ENCODE results near the gene PRRT4.

Gene PRRT4

GRCh38 chr7:128392446-128393327 lies 31.2 kb upstream of the PRRT4 start:
- H2AFZ ChIP-seq (ENCODE audit: low read length): no peak overlapping the region
- no peak overlapping the region for H2BK12ac ChIP-seq (ENCODE audit: low read length)
- H3K23ac ChIP-seq (ENCODE audit: low read depth, low read length, poor library complexity): peak overlapping the region; percentile 39
- no peak overlapping the region for H4K8ac ChIP-seq (ENCODE audit: low read depth, low read length)
- H3K4me2 ChIP-seq (ENCODE audit: insufficient read depth, low read length, poor library complexity, severe bottlenecking): no peak overlapping the region
- H2BK120ac ChIP-seq (ENCODE audit: low read depth, low read length): no peak overlapping the region
- no CpG with 5 or more reads among the region's 18 CpGs for WGBS, 2 donors (ENCODE audit: extremely low coverage in 2 of 2, insufficient read length in 2 of 2, insufficient replicate concordance in 1 of 2)
- DNase-seq (ENCODE audit: low spot score): no peak
- H3K4me1 ChIP-seq (ENCODE audit: control insufficient read depth in 2 of 2, insufficient read depth in 1 of 2, low read depth in 1 of 2, low read length in 2 of 2): peaks cover 19 to 24% of the 10 kb centered on the region in 2 donors
- peak overlapping the region; percentile 35 for H3K9ac ChIP-seq (ENCODE audit: low read depth, low read length, poor library complexity)
- H2BK5ac ChIP-seq (ENCODE audit: low read length): no peak overlapping the region
- no peak overlapping the region for H3K14ac ChIP-seq (ENCODE audit: low read length)
- H2AK5ac ChIP-seq (ENCODE audit: low read depth, low read length): no peak overlapping the region
- no peak overlapping the region for H4K91ac ChIP-seq (ENCODE audit: low read depth, low read length, poor library complexity)
- H3K27me3 ChIP-seq (ENCODE audit: control insufficient read depth in 3 of 3, insufficient read depth in 3 of 3, low read depth in 1 of 3, low read length in 3 of 3): peaks cover 0 to 4% (median 0%) of the 10 kb centered on the region in 3 experiments
- no peak overlapping the region for H3K4me3 ChIP-seq (ENCODE audit: low read length in 2 of 2)
- H3K27ac ChIP-seq (replicated peaks; ENCODE audit: low read length): no peak overlapping the region
- no peak overlapping the region for H2BK15ac ChIP-seq (ENCODE audit: low read length)
- peaks cover 2% of the 10 kb centered on the region for H3K79me1 ChIP-seq (ENCODE audit: low read depth, low read length)
- H3K9me3 ChIP-seq (replicated peaks in 1 of 2; ENCODE audit: control insufficient read depth in 2 of 2, insufficient read depth in 1 of 2, low read depth in 1 of 2, low read length in 2 of 2): no peaks in the 10 kb centered on the region
- H3K18ac ChIP-seq (ENCODE audit: low read length): no peak overlapping the region
- peaks cover 16 to 29% of the 10 kb centered on the region in 2 donors for H3K36me3 ChIP-seq (replicated peaks in 1 of 2; ENCODE audit: control insufficient read depth in 2 of 2, insufficient read depth in 2 of 2, low read length in 2 of 2)
- H3K4ac ChIP-seq (ENCODE audit: low read length): no peak overlapping the region

GRCh38 chr7:128391805-128392204 lies 30.3 kb upstream of the PRRT4 start:
- Histone ChIP-seq H2BK15ac (ENCODE audit: low read length) (no peak overlapping the region), H2AFZ (ENCODE audit: low read length) (no peak overlapping the region), H2BK12ac (ENCODE audit: low read length) (no peak overlapping the region), H3K79me1 (ENCODE audit: low read depth, low read length) (peaks cover 2% of the 10 kb centered on the region), H3K27ac (replicated peaks; ENCODE audit: low read length) (no peak overlapping the region), H3K14ac (ENCODE audit: low read length) (no peak overlapping the region), H3K27me3 (ENCODE audit: control insufficient read depth in 3 of 3, insufficient read depth in 3 of 3, low read depth in 1 of 3, low read length in 3 of 3) (peaks cover 0 to 8% (median 0%) of the 10 kb centered on the region in 3 experiments), H3K4me3 (ENCODE audit: low read length in 2 of 2) (no peak overlapping the region), H2AK5ac (ENCODE audit: low read depth, low read length) (peak overlapping the region; percentile 40), H3K9me3 (replicated peaks in 1 of 2; ENCODE audit: control insufficient read depth in 2 of 2, insufficient read depth in 1 of 2, low read depth in 1 of 2, low read length in 2 of 2) (no peaks in the 10 kb centered on the region), H2BK120ac (ENCODE audit: low read depth, low read length) (no peak overlapping the region), H3K9ac (ENCODE audit: low read depth, low read length, poor library complexity) (no peak overlapping the region), H3K36me3 (replicated peaks in 1 of 2; ENCODE audit: control insufficient read depth in 2 of 2, insufficient read depth in 2 of 2, low read length in 2 of 2) (peaks cover 7 to 23% of the 10 kb centered on the region in 2 donors), H3K4ac (ENCODE audit: low read length) (no peak overlapping the region), H3K18ac (ENCODE audit: low read length) (no peak overlapping the region), H3K4me1 (ENCODE audit: control insufficient read depth in 2 of 2, insufficient read depth in 1 of 2, low read depth in 1 of 2, low read length in 2 of 2) (peaks cover 26 to 31% of the 10 kb centered on the region in 2 donors), H3K23ac (ENCODE audit: low read depth, low read length, poor library complexity) (peak overlapping the region; percentile 17), H4K91ac (ENCODE audit: low read depth, low read length, poor library complexity) (no peak overlapping the region), H2BK5ac (ENCODE audit: low read length) (no peak overlapping the region), H4K8ac (ENCODE audit: low read depth, low read length) (no peak overlapping the region), H3K4me2 (ENCODE audit: insufficient read depth, low read length, poor library complexity, severe bottlenecking) (no peak overlapping the region)
- DNase-seq (ENCODE audit: low spot score): no peak
- no CpG with 5 or more reads among the region's 7 CpGs for WGBS, 2 donors (ENCODE audit: extremely low coverage in 2 of 2, insufficient read length in 2 of 2, insufficient replicate concordance in 1 of 2)

- Histone ChIP-seq H3K18ac (ENCODE audit: low read length) (no peak overlapping the region), H3K4me3 (ENCODE audit: low read length in 2 of 2) (no peak overlapping the region), H3K27me3 (ENCODE audit: control insufficient read depth in 3 of 3, insufficient read depth in 3 of 3, low read depth in 1 of 3, low read length in 3 of 3) (peaks cover 0 to 8% (median 0%) of the 10 kb centered on the region in 3 experiments), H2AFZ (ENCODE audit: low read length) (no peak overlapping the region), H2BK15ac (ENCODE audit: low read length) (no peak overlapping the region), H3K27ac (replicated peaks; ENCODE audit: low read length) (no peak overlapping the region), H3K79me1 (ENCODE audit: low read depth, low read length) (no peaks in the 10 kb centered on the region), H3K4me2 (ENCODE audit: insufficient read depth, low read length, poor library complexity, severe bottlenecking) (no peak overlapping the region), H2BK5ac (ENCODE audit: low read length) (no peak overlapping the region), H3K4me1 (ENCODE audit: control insufficient read depth in 2 of 2, insufficient read depth in 1 of 2, low read depth in 1 of 2, low read length in 2 of 2) (peaks cover 29 to 31% of the 10 kb centered on the region in 2 donors), H3K14ac (ENCODE audit: low read length) (no peak overlapping the region), H2BK120ac (ENCODE audit: low read depth, low read length) (peak overlapping the region; percentile 68), H2AK5ac (ENCODE audit: low read depth, low read length) (no peak overlapping the region), H3K9me3 (replicated peaks in 1 of 2; ENCODE audit: control insufficient read depth in 2 of 2, insufficient read depth in 1 of 2, low read depth in 1 of 2, low read length in 2 of 2) (no peaks in the 10 kb centered on the region), H2BK12ac (ENCODE audit: low read length) (no peak overlapping the region), H3K23ac (ENCODE audit: low read depth, low read length, poor library complexity) (no peak overlapping the region), H3K4ac (ENCODE audit: low read length) (no peak overlapping the region), H3K9ac (ENCODE audit: low read depth, low read length, poor library complexity) (peak overlapping the region; percentile 26), H3K36me3 (replicated peaks in 1 of 2; ENCODE audit: control insufficient read depth in 2 of 2, insufficient read depth in 2 of 2, low read length in 2 of 2) (peaks cover 4 to 20% of the 10 kb centered on the region in 2 donors), H4K91ac (ENCODE audit: low read depth, low read length, poor library complexity) (no peak overlapping the region), H4K8ac (ENCODE audit: low read depth, low read length) (no peak overlapping the region)
- DNase-seq (ENCODE audit: low spot score): no peak
- no CpG with 5 or more reads among the region's 3 CpGs for WGBS, 2 donors (ENCODE audit: extremely low coverage in 2 of 2, insufficient read length in 2 of 2, insufficient replicate concordance in 1 of 2)
These were observed 29.5 kb upstream of the PRRT4 start for GRCh38 chr7:128390871-128391565.

All from neuronal stem cell (in vitro differentiated cells).